ENCODE data around the gene ZNF737.
A peak's percentile ranks its signal among the peaks of the same experiment; 100 is the strongest.
"Not testable (repeated sequence)": the region's sequence is repeated elsewhere in the genome, so short reads cannot be mapped to it uniquely, and the experiment has no call there.

Gene ZNF737

GRCh38 chr19:20565321-20566018 lies at the start of gene ZNF737:
TSS of gene ZNF737 (minus strand) at chr19:20565781. CDS start at chr19:20565640, 141 bp downstream.
- peak; percentile 88 to 90 for DNase-seq (ENCODE audit: low read depth in 2 of 2)

GRCh38 chr19:20614971-20615370 lies 49.4 kb upstream of the ZNF737 start:
- DNase-seq (ENCODE audit: low read depth in 2 of 2), result not testable (repeated sequence)

GRCh38 chr19:20612711-20613316 lies 47.2 kb upstream of the ZNF737 start:
- DNase-seq (ENCODE audit: low read depth in 2 of 2), result no peak

GRCh38 chr19:20611866-20612265 lies 46.3 kb upstream of the ZNF737 start:
- no peak for DNase-seq (ENCODE audit: low read depth in 2 of 2)

- no peak for DNase-seq (ENCODE audit: low read depth in 2 of 2)
Measured at GRCh38 chr19:20607943-20608342, 42.4 kb upstream of the ZNF737 start.

GRCh38 chr19:20558571-20558970 lies 7.0 kb downstream of the ZNF737 start:
- DNase-seq (ENCODE audit: low read depth in 2 of 2), result no peak

GRCh38 chr19:20558011-20558410 lies 7.6 kb downstream of the ZNF737 start:
- DNase-seq (ENCODE audit: low read depth in 2 of 2), result no peak

GRCh38 chr19:20544667-20545333 lies 20.8 kb downstream of the ZNF737 start:
- not testable (repeated sequence) for DNase-seq (ENCODE audit: low read depth in 2 of 2)

- DNase-seq (ENCODE audit: low read depth in 2 of 2), result not testable (repeated sequence)
Measured at GRCh38 chr19:20530303-20530702, 35.3 kb downstream of the ZNF737 start.

- DNase-seq (ENCODE audit: low read depth in 2 of 2), result no peak
Measured at GRCh38 chr19:20513189-20513904, 52.2 kb downstream of the ZNF737 start.

GRCh38 chr19:20503476-20503875 lies 62.1 kb downstream of the ZNF737 start:
- no peak for DNase-seq (ENCODE audit: low read depth in 2 of 2)

All from stimulated activated CD4-positive, alpha-beta T cell treated with anti-CD3 and anti-CD28 coated beads, Interleukin-15, amount 100 ng/mL, for 48 hours (primary cell).